Thyroid gland (tissue), 4 donors: ENCODE data around the gene SNRNP70.

Experiments used
- CTCF ChIP-seq, 6 experiments: fragments of 200-600 bp in 3 of 6; fragments of 450-650 bp in 3 of 6; sonication (generic) in 3 of 6; IDR thresholded peaks; one replicate each; pipeline ENCODE4 v1.5.1; 2016 to 2019; ENCODE audit warnings: antibody characterized with exemption in 6 of 6, mild to moderate bottlenecking in 2 of 6, inconsistent platforms in 1 of 6, moderate library complexity in 1 of 6
- POLR2A ChIP-seq, 2 donors: fragments of 450-650 bp; IDR thresholded peaks; one replicate each; pipeline ENCODE4 v1.6.1; 2017; ENCODE audit warnings: antibody characterized with exemption in 2 of 2, mild to moderate bottlenecking in 2 of 2, moderate library complexity in 1 of 2

- TF ChIP-seq CTCF (IDR thresholded peaks at IDR 0.05), result no peak
- TF ChIP-seq POLR2A (IDR thresholded peaks at IDR 0.05), result no peak
These were observed 22.6 kb downstream of the SNRNP70 start for GRCh38 chr19:49107625-49108459.
